Measurements from ENCODE around the gene TSPAN3. TPM values are rescaled to one million over a fixed set of nuclear protein-coding genes. Genes with fewer than 3 reads are reported as not detected.

TSPAN3 gene
- total RNA-seq, 1 experiment from 2014 or later: 84.9 TPM

DNA sequence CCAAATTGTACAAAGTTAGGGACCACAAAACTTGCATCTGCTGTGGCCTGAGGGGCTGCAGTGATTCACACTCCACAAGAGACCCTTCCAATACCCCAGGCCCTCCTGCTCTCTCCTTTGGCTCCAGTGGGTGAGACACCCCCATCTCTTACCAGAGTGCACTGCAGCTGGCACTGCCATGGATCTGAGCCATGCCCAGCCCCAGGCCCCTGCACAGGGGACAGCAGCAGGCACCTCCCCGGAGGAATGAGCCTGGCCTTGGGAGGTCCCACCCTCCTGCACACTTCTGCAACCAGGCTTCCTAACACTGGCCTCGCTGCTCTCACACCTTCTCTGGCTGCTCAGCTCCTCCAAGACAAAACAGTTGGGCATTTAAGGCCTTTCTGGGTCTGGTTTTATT, 16.3 kb upstream of the TSPAN3 start:
- no peak overlapping the region for H3K4me3 Mint-ChIP-seq

More for the DNA sequence above, 16.3 kb upstream of the TSPAN3 start:
- H3K36me3 Mint-ChIP-seq: no peaks in the 10 kb centered on the region
- peaks cover 9% of the 10 kb centered on the region for H3K4me1 Mint-ChIP-seq
- TF ChIP-seq ZNF396 (CRISPR knock-in tag; IDR thresholded peaks at IDR 0.05; ENCODE audit: borderline replicate concordance): no peak
- no peak for TF ChIP-seq STAT6 (CRISPR knock-in tag; conservative IDR thresholded peaks at IDR 0.05; ENCODE audit: low read depth)
- no peak for TF ChIP-seq MAX (CRISPR knock-in tag; IDR thresholded peaks at IDR 0.05)
- TF ChIP-seq, protein P1, sequence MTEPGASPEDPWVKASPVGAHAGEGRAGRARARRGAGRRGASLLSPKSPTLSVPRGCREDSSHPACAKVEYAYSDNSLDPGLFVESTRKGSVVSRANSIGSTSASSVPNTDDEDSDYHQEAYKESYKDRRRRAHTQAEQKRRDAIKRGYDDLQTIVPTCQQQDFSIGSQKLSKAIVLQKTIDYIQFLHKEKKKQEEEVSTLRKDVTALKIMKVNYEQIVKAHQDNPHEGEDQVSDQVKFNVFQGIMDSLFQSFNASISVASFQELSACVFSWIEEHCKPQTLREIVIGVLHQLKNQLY (CRISPR knock-in tag; IDR thresholded peaks at IDR 0.05): no peak
- no peak for TF ChIP-seq ZNF138 (CRISPR knock-in tag; conservative IDR thresholded peaks at IDR 0.05)
- TF ChIP-seq KAT7 (CRISPR knock-in tag; IDR thresholded peaks at IDR 0.05; ENCODE audit: borderline replicate concordance): no peak
- TF ChIP-seq, protein P2, sequence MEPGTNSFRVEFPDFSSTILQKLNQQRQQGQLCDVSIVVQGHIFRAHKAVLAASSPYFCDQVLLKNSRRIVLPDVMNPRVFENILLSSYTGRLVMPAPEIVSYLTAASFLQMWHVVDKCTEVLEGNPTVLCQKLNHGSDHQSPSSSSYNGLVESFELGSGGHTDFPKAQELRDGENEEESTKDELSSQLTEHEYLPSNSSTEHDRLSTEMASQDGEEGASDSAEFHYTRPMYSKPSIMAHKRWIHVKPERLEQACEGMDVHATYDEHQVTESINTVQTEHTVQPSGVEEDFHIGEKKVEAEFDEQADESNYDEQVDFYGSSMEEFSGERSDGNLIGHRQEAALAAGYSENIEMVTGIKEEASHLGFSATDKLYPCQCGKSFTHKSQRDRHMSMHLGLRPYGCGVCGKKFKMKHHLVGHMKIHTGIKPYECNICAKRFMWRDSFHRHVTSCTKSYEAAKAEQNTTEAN (CRISPR knock-in tag; IDR thresholded peaks at IDR 0.05): no peak
- TF ChIP-seq CTCF (IDR thresholded peaks at IDR 0.05): no peak
- TF ChIP-seq, protein P3, sequence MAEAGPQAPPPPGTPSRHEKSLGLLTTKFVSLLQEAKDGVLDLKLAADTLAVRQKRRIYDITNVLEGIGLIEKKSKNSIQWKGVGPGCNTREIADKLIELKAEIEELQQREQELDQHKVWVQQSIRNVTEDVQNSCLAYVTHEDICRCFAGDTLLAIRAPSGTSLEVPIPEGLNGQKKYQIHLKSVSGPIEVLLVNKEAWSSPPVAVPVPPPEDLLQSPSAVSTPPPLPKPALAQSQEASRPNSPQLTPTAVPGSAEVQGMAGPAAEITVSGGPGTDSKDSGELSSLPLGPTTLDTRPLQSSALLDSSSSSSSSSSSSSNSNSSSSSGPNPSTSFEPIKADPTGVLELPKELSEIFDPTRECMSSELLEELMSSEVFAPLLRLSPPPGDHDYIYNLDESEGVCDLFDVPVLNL (CRISPR knock-in tag; IDR thresholded peaks at IDR 0.05; ENCODE audit: borderline replicate concordance, low read depth): no peak
- TF ChIP-seq E2F1 (CRISPR knock-in tag; IDR thresholded peaks at IDR 0.05): no peak
- TF ChIP-seq, protein P4, sequence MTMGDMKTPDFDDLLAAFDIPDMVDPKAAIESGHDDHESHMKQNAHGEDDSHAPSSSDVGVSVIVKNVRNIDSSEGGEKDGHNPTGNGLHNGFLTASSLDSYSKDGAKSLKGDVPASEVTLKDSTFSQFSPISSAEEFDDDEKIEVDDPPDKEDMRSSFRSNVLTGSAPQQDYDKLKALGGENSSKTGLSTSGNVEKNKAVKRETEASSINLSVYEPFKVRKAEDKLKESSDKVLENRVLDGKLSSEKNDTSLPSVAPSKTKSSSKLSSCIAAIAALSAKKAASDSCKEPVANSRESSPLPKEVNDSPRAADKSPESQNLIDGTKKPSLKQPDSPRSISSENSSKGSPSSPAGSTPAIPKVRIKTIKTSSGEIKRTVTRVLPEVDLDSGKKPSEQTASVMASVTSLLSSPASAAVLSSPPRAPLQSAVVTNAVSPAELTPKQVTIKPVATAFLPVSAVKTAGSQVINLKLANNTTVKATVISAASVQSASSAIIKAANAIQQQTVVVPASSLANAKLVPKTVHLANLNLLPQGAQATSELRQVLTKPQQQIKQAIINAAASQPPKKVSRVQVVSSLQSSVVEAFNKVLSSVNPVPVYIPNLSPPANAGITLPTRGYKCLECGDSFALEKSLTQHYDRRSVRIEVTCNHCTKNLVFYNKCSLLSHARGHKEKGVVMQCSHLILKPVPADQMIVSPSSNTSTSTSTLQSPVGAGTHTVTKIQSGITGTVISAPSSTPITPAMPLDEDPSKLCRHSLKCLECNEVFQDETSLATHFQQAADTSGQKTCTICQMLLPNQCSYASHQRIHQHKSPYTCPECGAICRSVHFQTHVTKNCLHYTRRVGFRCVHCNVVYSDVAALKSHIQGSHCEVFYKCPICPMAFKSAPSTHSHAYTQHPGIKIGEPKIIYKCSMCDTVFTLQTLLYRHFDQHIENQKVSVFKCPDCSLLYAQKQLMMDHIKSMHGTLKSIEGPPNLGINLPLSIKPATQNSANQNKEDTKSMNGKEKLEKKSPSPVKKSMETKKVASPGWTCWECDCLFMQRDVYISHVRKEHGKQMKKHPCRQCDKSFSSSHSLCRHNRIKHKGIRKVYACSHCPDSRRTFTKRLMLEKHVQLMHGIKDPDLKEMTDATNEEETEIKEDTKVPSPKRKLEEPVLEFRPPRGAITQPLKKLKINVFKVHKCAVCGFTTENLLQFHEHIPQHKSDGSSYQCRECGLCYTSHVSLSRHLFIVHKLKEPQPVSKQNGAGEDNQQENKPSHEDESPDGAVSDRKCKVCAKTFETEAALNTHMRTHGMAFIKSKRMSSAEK (CRISPR knock-in tag; IDR thresholded peaks at IDR 0.05; ENCODE audit: borderline replicate concordance): no peak
- no peak for TF ChIP-seq ZNF423 (CRISPR knock-in tag; IDR thresholded peaks at IDR 0.05)
- no peak for TF ChIP-seq ZMAT4 (CRISPR knock-in tag; IDR thresholded peaks at IDR 0.05)
- TF ChIP-seq ATF1 (CRISPR knock-in tag; IDR thresholded peaks at IDR 0.05): no peak
- TF ChIP-seq SP1 (CRISPR knock-in tag; conservative IDR thresholded peaks at IDR 0.05): no peak
- ATAC-seq (no peak), DNase-seq (ENCODE audit: low spot score) (no peak)
- CTCF ChIA-PET: interaction anchor here (0.6 to 1.6 kb wide), 3 partner anchors 114 to 456 kb away, joined by 3 read pairs; no protein-coding TSS in a partner anchor
- POLR2A ChIA-PET: interaction anchor here (1.0 kb wide), 1 partner anchor 16 kb away, joined by 3 read pairs; the partner anchor contains the start of gene TSPAN3
- no peaks in the 10 kb centered on the region for H3K9me3 Mint-ChIP-seq
- peaks cover 16% of the 10 kb centered on the region for H3K27me3 Mint-ChIP-seq (ENCODE audit: low read depth)
- H3K27ac Mint-ChIP-seq: no peak overlapping the region

Measured in WTC11 (cell line).